Ramos (cell line): Measurements from ENCODE around the gene OR2C1.

Experiments
- in situ Hi-C: fragments of 300-500 bp; cut with MboI; formaldehyde crosslinking; loops from one replicate; pipeline ENCODE4 v1.14.3; 2022; ENCODE audit warnings: low sequenced_read_pairs; ENCODE audit not compliant: unreplicated experiment

OR2C1 gene

DNA sequence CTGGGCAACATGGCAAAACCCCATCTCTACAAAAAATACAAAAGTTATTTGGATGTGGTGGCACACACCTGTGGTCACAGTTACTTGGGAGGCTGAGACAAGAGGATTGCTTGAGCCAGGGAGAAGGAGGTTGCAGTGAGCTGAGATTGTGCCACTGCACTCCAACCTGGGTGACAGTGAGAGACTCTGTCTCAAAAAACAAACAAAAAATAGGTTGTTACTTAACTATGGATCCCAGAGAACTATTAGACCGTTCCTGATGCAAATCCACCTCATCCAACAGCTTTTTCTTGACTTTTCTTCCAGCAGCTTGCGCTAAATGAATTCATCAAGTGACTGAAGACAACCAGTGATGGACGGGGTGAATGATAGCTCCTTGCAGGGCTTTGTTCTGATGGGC lies at the start of gene OR2C1:
TSS of gene OR2C1 (plus strand) at position 301 of the 400 bp plus-strand sequence. CDS start at position 353, 52 bp downstream.
- in situ Hi-C loops, result no loop called here

DNA sequence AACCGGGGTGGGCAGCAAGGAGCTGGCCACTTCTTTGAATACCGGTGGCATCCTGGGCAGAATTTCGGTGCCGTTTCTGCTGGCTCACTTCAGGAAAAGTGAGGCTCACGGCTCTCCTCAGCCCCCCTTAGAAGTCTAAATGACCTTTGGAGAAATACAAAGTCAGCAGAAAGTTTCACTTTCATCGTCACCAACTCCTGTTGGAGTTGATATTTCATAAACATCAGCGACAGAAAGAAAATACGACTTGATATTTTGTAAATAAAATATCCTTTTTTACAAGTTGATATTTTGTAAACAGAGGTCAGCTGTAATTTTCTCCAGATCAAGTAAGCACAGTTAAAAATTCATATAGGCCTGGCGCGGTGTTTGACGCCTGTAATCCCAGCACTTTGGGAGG lies 49.6 kb upstream of the OR2C1 start:
- in situ Hi-C loops, result no loop called here

DNA sequence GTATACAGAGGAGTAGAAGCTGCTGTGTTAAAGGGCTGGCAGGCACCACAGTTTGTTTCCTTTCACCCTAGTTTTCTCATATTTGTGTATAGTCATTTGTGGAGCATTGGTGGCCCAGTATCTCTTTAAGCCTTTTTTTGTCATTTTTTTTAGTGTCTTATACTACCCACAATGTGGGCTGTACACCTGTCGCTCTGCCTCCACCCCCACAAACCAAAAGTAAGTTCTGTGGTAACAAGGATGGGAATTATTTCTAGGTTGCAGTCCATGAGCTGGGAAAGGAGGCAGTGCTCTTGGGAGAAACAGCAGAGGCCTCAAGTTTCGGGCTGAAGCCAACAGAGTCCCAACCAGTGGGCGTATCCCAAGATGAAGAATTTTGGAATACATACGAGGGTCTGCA lies 44.2 kb upstream of the OR2C1 start:
- in situ Hi-C loops, result no loop called here

DNA sequence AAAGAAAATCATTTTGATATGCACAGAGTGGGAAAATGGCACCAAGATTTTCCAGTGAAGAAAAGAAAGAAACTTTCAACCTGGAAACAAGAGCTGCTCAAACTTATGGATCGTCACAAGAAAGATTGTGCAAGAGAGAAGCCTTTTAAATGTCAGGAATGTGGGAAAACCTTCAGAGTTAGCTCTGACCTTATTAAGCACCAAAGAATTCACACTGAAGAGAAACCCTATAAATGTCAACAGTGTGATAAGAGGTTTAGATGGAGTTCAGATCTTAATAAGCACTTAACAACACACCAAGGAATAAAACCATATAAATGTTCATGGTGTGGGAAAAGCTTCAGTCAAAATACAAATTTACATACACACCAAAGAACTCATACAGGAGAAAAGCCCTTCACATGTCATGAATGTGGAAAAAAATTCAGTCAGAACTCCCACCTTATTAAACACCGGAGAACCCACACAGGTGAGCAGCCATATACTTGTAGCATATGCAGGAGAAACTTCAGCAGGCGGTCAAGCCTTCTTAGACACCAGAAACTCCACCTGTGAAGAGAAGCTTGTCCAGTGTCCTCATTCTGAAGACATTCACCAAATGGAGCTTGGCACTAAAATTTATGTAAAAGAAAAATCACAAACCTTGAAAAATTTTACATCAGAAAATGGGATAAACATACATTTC lies 38.2 kb upstream of the OR2C1 start:
- in situ Hi-C loops, result no loop called here

DNA sequence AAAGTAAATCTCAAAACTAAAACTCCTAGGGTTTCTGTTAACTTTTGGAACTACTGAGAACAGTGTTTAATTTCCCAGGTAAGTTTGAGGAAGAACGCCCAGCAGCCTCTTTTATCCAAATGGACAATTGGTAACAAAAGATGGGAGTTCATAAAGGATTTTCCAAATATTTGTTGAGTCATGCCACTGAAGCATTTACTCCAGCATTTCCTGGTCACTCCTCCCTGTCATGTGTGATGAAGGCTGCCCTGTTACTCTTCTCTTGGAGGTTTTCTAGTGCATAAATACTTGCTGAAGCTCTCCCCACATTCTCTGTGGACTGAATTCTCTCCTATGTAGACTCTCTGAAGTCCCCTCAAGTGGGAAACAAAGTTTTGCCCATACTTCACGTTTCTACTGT lies 33.9 kb upstream of the OR2C1 start:
- in situ Hi-C loops, result no loop called here

DNA sequence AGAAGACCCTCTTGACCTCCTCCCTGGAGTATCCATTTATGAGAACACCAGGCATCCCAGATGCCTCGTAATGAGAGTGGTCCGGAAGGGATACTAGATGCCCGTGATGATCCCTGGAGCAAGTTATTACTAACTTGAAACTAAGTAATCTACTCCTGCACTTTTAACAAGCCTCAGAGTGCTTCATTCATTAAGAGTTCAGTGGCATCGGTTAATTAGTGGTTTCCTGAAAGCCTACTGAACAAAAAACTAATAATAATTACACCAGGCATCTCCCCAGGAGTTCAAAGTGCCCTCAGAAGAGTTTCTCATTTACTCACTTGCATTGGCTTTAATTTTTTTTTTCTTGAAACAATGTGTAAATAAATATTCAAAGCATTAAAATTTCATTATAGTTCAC lies 28.2 kb upstream of the OR2C1 start:
- in situ Hi-C loops, result no loop called here

DNA sequence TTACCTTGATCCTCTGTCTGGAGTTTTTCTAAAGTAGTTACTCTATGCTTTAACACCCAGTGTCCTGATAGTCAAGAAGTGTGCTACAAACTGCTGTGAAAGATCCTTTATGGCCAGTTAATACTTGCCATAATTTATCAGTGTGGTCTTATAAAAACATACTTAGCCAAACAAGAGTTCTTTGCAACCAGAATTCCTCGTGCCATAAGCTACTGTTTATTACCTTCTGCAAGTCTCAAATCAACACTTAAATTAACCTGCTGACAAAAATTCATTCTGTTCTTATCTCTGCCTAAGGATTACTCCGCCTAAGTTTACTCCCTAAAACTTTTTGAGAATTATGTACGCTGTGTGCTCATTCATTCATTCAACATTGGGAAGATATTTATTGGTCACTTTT lies 27.6 kb upstream of the OR2C1 start:
- in situ Hi-C loops, result no loop called here

DNA sequence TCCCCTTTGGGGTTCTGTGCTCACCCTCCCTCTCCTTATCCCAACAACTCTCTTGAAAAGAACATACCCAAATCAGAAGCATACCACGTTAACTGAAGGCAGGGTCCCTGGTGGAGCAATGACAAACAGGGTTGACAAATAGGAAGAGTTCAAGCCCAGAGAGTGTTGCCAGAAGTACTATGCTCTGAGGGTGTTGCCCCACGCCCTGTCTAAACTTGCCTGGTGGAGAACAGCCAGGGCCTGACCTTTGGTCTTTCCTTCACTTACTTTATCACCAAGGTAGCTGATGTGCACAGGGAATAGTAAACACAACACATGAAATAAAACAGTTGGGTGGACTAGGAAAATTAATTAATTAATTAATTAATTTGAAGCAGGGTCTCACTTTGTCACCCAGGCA lies 27.0 kb upstream of the OR2C1 start:
- in situ Hi-C loops, result no loop called here

DNA sequence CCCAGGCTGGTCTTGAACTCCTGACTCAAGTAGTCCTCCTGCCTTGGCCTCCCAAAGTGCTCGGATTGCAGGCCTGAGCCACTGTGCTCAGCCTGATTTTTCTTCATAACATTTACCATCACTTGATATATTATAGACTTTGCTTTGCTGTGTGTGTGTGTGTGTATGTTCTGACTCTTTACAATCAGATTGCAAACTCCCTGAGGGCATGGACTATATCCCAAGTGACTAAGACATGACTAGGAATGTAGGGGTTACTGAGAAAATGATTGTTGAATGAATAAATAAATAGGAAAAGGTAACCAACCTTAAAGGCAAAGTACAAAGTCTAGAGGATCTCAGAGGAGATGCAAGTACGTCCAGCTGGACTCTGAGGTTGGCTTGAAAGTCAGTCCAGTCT lies 9.6 kb upstream of the OR2C1 start:
- in situ Hi-C loops, result no loop called here

DNA sequence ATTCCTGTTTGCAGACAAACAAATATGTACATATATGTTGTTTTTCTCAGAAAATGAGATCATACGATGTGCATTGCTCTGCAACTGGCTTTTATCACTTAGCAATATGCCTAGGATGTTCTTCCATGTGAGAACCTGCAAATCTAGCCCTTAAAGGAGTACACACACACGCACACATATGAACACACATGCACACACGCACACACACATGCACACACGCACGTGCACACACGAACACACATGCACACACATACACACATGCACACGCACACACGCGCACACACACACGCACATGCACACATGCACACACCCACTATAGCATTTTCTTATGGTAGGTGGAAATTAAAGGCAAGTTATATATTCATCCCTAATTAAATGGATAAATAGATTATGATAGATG lies 8.1 kb upstream of the OR2C1 start:
- in situ Hi-C loops, result no loop called here

DNA sequence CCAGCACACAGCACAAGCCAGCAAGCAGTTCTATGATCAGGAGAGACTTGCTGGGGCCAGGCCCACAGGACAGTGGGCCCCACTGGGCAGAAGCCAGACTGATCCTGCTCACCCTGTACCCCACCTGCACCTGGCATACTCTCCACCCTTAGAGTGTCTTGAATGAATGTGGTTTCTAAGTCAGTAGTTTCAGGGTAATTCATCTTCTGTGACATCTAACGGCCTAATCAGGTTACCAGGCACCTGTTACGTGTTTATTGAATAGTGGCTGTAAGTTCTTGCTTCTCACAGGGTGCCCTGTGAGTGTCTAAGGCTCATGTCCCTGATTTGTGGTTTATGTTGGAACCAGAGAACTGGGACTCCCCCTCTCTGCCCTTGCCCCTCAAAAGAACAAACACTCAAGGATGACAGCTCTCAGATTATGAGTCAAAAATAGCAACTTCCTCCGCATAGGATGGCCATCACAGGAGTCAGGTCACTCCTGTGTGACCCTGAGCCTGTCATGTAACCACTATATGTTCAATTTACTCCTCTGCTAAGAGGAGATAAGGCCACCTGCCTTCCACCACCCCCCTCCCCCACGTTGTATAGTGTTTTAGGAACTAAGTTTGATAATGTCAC lies 7.0 kb upstream of the OR2C1 start:
- in situ Hi-C loops, result no loop called here

DNA sequence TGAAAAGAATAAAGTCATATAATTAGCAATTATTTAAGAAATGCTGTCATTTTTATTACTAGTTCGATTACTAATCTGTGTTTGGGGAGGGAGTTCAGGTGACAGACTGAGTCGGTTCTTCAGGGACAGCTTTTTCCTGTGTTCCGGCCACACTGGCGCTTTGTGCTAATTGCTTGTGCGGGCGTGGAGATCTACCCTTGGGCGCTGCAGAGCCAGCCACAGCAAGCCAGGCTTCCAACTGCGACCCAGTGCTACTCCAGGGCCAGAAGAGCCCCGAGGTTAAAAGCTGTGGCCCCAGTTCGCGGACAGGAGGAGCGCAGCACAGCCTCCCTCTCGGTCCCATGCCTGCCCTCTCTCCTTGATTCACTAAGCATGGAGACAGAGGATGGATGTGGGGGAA lies 6.5 kb upstream of the OR2C1 start:
- in situ Hi-C loops, result no loop called here

DNA sequence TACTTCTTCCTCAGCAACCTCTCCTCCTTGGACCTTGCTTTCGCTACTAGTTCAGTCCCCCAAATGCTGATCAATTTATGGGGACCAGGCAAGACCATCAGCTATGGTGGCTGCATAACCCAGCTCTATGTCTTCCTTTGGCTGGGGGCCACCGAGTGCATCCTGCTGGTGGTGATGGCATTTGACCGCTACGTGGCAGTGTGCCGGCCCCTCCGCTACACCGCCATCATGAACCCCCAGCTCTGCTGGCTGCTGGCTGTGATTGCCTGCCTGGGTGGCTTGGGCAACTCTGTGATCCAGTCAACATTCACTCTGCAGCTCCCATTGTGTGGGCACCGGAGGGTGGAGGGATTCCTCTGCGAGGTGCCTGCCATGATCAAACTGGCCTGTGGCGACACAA lies 429 bp downstream of the OR2C1 start:
- in situ Hi-C loops, result no loop called here

DNA sequence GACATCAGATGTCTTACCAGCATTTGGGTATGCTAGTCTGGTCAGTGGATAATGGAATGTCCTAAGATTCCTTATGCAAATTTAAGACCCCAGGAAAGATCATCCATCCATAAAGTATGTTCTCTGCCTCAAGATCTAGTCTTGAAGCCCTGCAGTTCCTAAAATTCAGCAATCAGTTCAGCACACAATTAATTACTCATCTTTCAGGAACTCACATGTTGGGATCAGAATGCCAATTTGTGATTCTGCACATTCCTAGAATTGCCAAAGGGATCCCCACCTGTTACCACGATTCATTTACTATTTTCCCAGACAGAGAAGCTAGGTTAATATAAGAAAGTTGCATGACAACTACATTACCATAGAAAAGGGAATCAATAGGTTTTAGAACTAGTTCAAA lies 3.2 kb downstream of the OR2C1 start:
- in situ Hi-C loops, result no loop called here

DNA sequence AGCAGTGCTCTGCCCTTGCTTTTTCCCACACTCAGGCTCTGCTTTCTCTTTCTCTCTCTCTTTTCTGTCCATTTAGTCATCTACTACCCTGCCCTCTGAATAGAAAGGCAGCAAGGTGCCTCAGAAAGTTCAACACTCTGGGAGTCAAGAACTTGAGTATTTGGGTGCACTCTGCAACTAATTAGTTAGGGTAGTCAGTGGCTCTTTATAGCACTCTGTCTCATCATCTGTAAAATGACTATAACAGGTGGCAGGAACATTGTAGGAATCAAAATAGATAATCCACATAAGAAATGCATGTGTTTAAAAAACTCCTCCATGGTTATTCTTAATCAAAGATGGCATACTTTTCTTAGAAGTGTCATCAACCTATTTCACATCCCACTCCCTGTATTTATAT lies 7.2 kb downstream of the OR2C1 start:
- in situ Hi-C loops, result no loop called here

DNA sequence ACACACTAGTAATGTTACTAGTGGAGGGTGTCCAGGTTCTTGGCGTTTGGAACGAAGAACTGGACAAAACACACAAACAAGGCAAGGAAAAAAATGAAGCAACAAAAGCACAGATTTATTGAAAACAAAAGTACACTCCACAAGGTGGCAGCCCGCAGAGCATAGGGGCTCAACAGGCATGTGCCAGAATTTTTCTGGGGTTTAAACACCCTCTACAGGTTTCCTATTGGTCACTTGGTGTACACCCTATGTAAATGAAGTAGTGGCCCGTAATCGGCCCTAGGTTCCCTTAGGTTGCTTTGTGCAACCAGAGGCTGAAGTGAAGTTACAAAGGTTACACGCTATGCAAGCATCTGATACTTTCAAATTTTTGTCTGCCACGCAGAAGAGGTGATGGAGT lies 8.1 kb downstream of the OR2C1 start:
- in situ Hi-C loops, result no loop called here

DNA sequence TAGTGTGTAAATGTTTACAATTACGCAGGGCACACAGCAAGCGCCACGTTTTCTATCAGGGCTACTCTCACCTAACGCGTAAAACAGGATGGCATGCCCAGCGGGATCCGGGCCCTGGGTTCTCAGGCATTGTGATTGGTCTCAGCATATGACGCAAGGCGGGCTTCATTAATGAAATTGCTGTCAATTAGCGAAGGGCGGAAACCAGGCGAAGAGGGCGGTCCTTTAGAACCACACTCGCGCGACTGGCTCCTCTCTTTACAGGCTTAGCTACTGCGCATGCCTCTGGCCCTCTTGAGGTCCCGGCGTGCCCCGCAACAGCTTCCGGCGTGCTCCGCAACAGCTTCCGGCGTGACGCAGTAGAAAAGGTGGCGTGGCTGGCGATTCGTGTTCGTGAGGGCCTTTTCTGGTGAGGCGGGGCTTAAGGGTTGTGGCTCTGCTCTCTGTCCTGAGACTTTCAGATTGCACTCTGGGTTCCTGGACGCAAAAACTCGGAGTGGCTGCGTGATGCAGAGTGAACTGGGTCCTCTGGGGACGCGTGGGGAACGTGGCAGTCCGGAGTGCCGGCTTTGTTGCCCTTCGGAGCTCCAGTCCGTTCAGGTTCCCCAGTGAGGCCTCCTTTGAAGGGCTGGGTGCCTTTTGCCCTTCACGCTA lies 9.2 kb downstream of the OR2C1 start:
- in situ Hi-C loops, result no loop called here

DNA sequence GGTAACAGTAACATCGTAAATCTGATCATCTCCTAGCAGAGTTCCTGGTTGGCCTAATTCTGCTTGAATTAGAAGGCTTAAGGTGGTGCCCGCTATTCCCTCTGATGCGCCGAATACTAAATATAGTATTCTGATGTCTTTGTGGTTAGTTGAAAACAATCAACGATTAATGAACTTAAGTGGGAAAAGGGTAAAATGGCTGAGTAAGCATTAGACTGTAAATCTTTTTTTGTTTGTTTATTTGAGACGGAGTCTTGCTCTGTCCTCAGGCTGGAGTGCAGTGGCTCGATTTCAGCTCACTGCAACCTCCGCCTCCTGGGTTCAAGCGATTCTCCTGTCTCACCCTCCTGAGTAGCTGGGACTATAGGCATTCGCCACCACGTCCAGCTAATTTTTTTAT lies 13.4 kb downstream of the OR2C1 start:
- in situ Hi-C loops, result no loop called here

DNA sequence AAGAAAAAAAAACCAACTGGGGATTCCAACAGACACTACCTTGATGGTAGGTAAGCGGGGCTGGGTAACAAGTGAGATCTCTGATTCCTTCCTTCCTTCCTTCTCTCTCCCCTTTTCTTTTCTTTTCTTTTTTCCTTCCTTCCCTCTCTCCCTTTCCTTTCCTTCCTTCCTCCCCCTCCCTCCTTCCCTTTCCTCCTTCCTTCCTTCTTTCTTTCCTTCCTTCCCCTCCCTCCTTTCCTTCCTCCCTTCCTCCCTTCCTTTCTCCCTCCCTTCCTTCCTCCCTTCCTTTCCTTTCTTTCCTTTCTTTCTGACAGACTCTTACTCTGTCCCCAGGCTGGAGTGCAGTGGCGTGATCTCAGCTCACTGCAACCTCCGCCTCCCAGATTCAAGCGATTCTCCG lies 20.0 kb downstream of the OR2C1 start:
- in situ Hi-C loops, result loop anchor here (10.0 kb wide), 1 partner anchor 59 kb away; no protein-coding TSS in a partner anchor

DNA sequence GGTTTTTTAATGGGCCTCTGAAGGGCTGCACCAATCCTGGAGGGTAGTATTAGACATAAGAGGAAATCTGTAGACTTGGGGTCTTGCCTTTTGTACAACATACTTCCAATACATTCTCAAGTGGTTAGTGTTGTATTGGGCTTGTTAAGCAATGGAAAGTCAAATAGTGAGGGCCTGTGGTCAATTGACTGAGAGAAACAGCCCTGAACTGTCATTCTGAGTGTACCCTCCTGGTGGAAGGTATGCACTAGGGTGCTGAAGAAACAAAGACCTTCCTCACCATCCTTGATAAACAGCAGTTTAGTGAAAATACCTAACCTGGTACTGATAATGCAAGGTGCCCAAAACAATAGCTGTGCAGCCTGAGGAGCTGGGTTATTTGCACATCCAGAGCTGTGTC lies 22.2 kb downstream of the OR2C1 start:
- in situ Hi-C loops, result loop anchor here (10.0 kb wide), 1 partner anchor 57 kb away; no protein-coding TSS in a partner anchor

DNA sequence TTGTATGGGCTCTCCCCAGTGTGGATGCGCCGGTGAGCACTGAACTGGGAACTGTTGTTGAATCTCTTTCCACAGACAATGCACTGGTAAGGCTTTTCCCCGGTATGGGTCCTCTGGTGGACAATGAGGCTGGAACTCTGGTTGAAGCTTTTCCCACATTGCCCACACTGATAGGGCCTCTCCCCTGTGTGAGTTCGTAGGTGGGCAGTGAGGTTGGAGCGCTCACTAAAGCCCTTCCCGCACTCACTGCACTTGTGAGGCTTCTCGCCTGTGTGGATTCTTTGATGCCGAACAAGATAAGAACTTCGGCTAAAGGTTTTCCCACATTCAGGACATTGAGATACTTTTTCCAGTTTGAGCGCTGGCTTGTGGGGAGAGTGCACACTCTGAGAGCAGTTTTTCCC lies 27.4 kb downstream of the OR2C1 start:
- in situ Hi-C loops, result no loop called here

DNA sequence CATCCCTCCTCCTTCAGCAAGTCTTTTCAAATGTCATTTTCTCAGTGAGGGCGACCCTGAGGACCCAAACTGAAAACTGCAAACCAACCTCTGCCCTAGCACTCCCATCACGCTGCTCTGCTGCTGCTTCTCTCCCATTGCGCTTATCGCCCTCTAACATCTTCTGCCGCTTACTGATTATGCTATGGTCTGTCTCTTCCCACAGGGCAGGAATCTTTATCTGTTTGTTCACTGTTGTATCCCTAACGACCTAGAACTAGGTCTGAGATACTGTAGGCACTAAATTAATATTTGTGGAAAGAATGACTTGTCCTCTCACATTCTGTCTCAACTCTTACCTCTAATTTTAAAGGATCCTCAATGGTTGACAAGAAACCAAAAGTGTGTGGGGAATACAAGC lies 32.6 kb downstream of the OR2C1 start:
- in situ Hi-C loops, result no loop called here
